ENCODE results near the gene CLUH.
A peak's percentile ranks its signal among the peaks of the same experiment; 100 is the strongest.
"Not testable (repeated sequence)": the region's sequence is repeated elsewhere in the genome, so short reads cannot be mapped to it uniquely, and the experiment has no call there.

CLUH gene

GRCh38 chr17:2688351-2689342, 22.9 kb downstream of the CLUH start:
- no peak for DNase-seq

GRCh38 chr17:2687074-2687418, 24.5 kb downstream of the CLUH start:
- no peak for DNase-seq

GRCh38 chr17:2685696-2686095, 25.9 kb downstream of the CLUH start:
- DNase-seq, result no peak

- no peak for DNase-seq
These were observed 27.0 kb downstream of the CLUH start for GRCh38 chr17:2684549-2684948.

- DNase-seq, result no peak
These were observed 27.7 kb downstream of the CLUH start for GRCh38 chr17:2683912-2684311.

GRCh38 chr17:2682176-2682938, 29.2 kb downstream of the CLUH start:
- DNase-seq, result peak; percentile 58

GRCh38 chr17:2681650-2682049, 29.9 kb downstream of the CLUH start:
- no peak for DNase-seq

GRCh38 chr17:2680961-2681360, 30.6 kb downstream of the CLUH start:
- no peak for DNase-seq

GRCh38 chr17:2679247-2679646, 32.3 kb downstream of the CLUH start:
- DNase-seq, result not testable (repeated sequence)

- DNase-seq, result no peak
These were observed 39.5 kb downstream of the CLUH start for GRCh38 chr17:2672026-2672425.

- not testable (repeated sequence) for DNase-seq
These were observed 51.2 kb downstream of the CLUH start for GRCh38 chr17:2660410-2660809.

- peak; percentile 71 for DNase-seq
These were observed 52.2 kb downstream of the CLUH start for GRCh38 chr17:2659337-2659736.

GRCh38 chr17:2656283-2656682, 55.3 kb downstream of the CLUH start:
- DNase-seq, result peak; percentile 5

GRCh38 chr17:2655546-2655945, 56.0 kb downstream of the CLUH start:
- no peak for DNase-seq

- not testable (repeated sequence) for DNase-seq
These were observed 58.7 kb downstream of the CLUH start for GRCh38 chr17:2652911-2653310.

GRCh38 chr17:2649191-2649590, 62.4 kb downstream of the CLUH start:
- DNase-seq, result no peak

GRCh38 chr17:2647957-2648356, 63.6 kb downstream of the CLUH start:
- DNase-seq, result no peak

- no peak for DNase-seq
These were observed 66.6 kb downstream of the CLUH start for GRCh38 chr17:2644971-2645370.

Measured in fibroblast of skin of scalp (primary cell).